HUDEP-2 (cell line): Measurements from ENCODE around the gene ITGB2.

Experiments
- DNase-seq, 76 experiments: peaks; one replicate each; lab custom pipeline; 2025; ENCODE audit not compliant: unreplicated experiment in 76 of 76; lab: John Stamatoyannopoulos, UW

Gene ITGB2

DNA sequence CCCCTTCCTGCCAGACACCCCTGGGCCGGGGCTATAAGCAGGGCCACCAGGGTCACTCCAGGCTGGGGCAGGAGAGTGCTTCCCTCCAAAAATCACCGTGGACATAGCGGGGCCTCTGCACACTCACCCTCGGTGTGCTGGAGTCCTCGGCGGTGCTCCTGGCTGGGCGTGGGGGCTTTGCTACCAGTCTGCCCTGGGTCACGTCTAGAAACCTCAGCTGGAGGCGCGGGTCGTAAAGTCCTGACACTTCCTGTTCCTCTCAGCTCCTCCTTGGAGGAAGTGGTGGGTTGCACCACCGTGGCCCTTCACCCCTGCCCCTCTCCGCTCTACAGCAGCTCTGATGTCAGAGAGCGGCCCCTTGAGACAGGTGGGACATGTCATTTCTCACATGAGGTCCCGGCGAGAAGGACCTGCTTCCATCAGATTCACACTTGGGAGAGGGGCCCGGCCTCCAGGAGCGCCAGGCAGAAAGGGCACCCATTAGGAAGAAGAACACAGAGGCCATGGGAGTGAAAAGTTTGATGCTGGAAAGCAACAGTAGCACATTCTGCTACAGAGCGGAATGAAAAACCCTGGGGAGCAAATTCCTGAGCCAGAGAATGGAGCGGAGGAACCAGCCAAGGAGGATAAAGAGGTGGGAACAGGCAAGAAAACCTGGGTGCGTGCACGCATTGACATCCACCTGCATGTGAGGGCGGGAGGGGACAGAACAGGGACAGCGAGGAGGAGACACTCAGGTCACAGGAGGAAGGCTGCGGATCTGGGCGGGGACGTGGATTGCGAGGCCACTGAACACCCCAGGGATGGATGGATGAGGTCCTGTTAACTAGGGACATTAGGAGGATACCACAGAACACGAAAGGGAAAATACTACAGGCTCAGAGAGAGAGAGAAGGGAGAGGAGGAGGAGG, at the start of gene ITGB2:
TSS of gene ITGB2 (minus strand) at position 206 of the 911 bp plus-strand sequence. CDS start 10,117 bp downstream, outside the sequence.
- no peak for DNase-seq

DNA sequence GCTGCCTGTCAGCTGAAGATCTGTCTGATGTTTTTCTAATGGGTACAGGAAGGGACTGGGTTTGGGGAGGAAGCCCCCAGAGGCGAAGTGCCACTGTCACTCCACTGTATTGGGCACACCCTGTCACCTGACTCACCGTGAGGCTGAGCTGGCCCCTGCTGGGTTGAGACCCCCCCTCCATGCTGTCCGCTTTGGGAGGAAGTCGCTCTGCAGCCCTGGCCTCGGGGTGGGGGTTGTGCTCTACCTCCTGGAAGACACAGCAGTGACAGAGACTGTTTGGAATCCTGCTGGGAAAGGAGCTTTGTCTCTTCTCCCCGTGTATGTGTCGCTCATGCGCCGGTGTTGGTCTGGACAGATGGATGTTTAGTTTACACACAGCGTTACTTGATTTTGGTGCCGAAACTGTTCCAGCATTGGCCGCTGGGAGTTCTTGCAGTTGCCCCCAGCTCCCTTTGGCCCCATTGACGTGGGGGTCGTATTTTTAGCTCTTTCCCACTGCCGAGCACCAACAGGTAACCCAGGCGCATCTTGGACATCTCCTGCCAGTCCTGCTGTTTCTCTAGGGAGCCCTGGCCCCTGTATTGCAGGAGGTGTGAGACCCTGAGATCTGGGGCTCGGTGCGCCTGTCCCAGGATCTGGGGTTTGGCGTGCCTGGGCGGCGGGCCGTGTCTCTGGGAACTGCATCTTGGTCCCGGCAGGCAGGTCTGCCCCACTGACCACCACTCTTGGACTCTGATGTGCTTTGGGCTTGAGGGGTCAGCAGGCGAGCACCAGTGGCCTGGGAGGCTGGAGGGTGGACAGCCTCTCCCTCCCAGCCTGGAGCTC, 49.4 kb upstream of the ITGB2 start:
- DNase-seq, result no peak

DNA sequence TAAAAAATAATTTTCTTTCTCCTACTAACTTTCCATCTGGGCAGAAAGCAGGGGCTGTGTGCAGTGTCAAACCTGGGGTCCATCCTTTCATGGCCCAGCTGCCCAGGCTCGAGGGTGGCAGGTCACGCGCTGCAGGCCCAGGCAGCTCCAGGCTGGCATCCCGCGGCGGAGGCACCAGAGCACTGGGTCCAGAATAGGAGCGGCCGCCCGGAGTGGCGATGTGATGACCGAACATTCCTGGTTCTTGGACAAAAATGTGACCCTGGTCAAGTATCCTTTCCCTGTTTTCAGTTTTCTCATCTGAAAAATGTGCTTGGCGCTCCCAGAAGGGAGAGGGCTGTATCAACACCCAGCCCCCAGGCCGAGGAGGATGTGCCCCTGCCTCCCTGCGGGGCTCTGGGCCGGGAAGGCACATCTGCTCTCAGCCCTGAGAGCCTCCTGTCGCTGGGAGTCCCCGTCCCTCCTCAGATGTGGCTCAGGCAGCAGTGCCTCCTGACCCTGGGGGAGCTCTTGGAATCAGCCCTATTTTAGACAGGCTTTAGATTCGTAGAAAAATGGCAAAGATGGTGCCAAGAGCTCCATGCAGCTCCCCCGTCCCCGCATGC, 48.5 kb upstream of the ITGB2 start:
- DNase-seq, result no peak

DNA sequence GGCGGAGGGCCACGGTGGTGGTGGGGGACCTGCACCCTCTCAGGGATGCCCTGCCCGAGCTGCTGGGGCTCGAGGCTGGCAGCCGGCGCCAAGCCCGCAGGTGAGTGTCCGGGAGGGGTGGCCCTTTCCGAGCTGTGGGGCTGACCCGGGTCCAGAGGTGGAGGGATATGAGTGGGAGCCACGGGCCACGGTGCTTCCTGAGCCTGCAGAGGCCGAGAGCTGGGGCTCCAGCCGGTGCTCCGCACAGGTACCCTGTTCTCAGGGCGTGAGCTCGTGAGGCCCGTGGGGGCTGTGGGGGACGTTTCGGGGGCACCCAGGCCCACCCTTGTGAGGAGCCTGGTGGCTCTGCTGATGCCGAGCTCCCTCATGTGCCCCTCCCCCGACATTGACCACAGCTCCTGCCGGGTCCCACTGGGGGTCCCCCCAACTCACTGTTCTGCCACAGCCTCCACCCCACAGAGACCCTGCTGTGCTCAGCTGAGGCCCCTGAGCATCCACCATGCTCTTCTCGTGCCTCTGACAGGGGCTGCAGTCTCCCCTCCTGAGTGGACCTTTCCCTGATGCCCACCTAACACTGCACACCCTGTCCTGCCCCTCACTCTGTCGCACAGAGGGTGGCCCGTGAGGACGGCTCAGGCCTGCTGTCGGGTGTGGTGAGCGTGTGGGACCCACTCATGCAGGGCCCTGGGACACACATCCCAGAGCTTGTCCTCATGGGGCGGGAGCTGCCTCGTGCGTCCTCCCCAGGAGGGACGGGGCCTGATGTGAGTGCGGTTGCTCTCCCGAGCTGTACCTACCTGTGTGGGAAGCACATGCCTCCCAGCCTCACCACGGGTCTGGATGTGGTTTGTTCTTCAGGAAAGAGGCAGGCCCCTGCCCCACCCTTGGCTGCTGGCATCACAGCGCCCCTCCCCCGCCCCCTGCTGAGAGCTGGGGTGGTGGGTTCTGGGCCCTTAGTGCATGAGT, 46.7 kb upstream of the ITGB2 start:
- DNase-seq, result no peak

GRCh38 chr21:44966135-44967081, 45.7 kb upstream of the ITGB2 start:
- DNase-seq, result peak in 26 of 76 experiments; percentile 18 to 65 (median 37)

GRCh38 chr21:44965251-44966022, 44.7 kb upstream of the ITGB2 start:
- no peak for DNase-seq

DNA sequence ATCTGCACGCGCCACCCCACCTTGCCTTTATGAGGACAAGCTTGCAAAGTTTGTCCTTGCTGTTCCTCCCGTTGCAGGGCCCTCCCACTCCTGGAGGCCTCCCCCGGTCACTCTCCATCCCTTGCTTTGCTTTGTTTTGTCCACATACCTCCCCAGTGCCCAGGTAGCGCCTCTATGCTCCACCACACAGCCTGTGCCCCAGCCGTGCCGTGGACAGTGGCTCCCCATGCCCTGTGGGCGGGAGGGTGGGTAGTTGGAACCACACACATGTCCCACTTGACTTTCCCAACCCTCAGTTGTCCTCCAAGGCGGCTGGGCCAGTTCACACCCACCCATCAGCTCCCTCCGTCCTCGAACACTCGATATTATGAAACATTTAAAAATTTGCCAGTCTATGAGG, 43.7 kb upstream of the ITGB2 start:
- DNase-seq, result no peak

GRCh38 chr21:44962403-44962966, 41.8 kb upstream of the ITGB2 start:
- no peak for DNase-seq

DNA sequence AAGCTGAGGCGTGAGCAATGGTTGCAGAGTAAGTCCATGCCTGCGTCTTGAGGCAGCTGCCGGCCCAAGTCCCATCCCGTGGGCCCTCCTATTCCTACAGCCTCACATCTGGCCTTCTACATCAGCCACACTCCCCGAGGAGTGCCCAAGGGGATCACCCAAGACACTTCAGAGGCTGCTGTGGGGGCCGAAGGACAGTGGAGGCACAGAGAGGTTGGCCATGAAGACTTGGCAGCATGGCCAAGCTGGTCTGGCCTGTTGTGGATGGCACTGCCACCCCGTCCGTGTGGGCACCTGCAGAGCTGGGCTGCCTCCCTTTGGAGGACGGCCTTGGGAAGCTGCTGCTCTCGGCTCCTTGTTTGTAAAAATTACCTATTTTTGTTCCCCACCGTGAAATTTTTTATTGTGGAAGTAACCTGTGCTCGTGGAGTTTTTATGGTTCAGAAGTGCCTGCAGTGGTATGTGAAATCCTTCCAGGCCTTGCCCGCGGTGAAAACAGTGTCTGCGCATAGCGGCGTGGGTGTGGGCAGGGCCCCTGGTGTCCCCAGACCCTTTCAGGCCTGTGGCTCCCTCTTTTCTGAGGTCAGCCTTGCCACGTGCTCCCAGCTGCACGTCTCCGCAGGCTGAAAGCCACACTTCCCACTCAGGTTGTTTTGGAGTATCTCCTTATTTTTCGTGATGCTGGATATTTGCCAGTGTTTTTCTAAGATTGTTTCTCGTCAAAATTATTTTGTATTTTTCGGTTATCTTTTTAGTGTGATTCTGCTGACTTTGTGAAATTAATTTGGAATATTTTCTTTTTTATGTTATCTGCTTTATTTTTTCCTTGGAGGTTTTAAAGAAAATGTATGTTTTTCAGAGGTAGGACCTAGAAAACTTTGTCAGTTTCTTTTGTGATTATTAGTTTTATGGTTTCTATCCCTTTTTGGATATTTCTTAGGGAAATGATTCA, 39.7 kb upstream of the ITGB2 start:
- no peak for DNase-seq

GRCh38 chr21:44959376-44960091, 38.8 kb upstream of the ITGB2 start:
- no peak for DNase-seq

- DNase-seq, result no peak
These were observed 37.9 kb upstream of the ITGB2 start for GRCh38 chr21:44958471-44959191.

DNA sequence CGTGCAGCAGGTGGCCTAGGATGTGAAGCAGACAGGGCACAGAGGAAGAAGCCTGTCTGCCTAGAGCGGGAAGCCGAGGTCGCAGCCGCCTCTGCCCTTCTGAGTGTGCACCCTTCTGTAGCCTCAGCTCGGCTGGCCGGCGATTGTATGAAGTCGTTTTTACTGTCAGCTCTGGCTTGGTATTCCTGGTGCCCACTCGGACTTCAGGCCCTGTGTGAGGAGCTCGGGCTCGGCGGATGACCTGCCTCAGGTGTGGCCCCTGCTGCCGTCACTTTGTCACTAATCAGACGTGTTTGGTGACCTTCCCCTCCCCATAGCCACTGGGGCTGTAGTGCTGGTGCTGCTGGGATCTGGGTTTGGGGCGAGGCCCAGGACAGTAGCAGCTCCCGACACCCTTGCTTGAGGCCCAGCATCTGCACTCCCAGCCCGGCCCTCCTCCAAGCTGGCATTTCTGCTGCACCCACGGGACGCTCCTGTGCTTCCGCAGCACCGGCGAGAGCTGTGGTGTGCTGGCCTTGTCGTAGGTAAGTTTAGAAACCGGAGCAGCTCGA, 37.3 kb upstream of the ITGB2 start:
- no peak for DNase-seq

DNA sequence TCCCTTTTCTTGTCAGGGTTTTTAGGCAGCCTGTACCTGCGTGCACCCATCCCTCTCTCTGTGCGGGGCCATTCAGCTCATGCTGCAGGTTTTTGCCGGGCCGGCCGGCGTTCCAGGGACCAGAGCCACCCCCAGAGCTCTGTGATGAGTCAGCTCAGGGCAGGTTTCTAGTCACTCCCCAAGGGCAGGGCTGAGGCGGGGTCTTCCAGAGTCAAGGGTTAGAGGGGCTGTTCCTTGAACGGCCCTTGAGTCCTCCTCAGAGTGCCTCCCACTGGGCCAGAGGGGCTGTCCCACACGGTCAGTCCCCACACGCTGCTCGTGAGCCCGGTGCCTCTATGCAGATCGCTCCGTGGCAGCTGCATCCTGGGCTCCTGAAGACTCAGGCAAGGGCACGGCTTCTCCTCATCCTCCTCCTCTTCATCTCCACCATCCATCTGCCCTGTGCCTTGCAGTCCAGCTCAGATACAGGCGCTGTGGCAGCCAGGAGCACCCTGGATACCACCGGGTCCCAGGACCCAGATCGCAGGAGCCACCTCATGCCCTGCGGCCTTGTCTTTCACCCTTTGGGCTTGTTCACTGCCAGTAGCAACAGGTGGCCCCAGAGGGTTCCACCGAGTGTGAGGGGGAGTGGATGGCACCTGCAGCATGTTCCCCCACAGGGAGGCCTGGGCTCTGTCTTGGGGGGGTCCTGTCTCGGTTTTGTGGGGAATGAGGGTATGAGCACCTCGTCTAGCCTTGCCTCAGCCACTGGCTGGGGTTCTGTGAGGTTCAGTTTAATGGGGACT, 36.5 kb upstream of the ITGB2 start:
- no peak for DNase-seq

- DNase-seq, result no peak
These were observed 35.8 kb upstream of the ITGB2 start for GRCh38 chr21:44956356-44957046.
